ENCODE results near the gene ARID1B. TPM values are rescaled to one million over a fixed set of nuclear protein-coding genes. Genes with fewer than 3 reads are reported as not detected.

ARID1B gene
- total RNA-seq, 2 experiments from 2014 or later = 90.1 to 164 TPM

GRCh38 chr6:156820089-156820798 lies 43.1 kb downstream of the ARID1B start:
- H3K4me3 ChIP-seq (ENCODE audit: low read depth, low read length, poor library complexity, severe bottlenecking) = no peak overlapping the region
- no peaks in the 10 kb centered on the region for H3K9me3 ChIP-seq (ENCODE audit: low read length)
- no peak for TF ChIP-seq EZH2phosphoT487 (IDR thresholded peaks at IDR 0.05; ENCODE audit: borderline replicate concordance, low read depth, low read length)
- TF ChIP-seq CTCF (conservative IDR thresholded peaks at IDR 0.05; ENCODE audit: low read length) = no peak
- H3K36me3 ChIP-seq (ENCODE audit: insufficient read depth, low read length) = peaks cover 6% of the 10 kb centered on the region; the same call in 1 of the 2 replicates
- intact Hi-C loops (cut with micrococcal nuclease; ENCODE audit: unreplicated experiment) = no loop called here
- no TSS peak for BruUV-seq (replicated peaks)
- H2AFZ ChIP-seq (ENCODE audit: low read length) = no peak overlapping the region
- H4K20me1 ChIP-seq (ENCODE audit: insufficient read depth, low read length) = peaks cover 23% of the 10 kb centered on the region
- POLR2A ChIA-PET = interaction anchor here (0.6 to 2.0 kb wide), 8 partner anchors 9 to 1530 kb away, joined by 3 to 6 read pairs (median 6); no protein-coding TSS in a partner anchor
- peaks cover 15% of the 10 kb centered on the region for H3K4me1 ChIP-seq (ENCODE audit: insufficient read depth, low read length, poor library complexity, severe bottlenecking)
- no peaks in the 10 kb centered on the region for H3K9me2 ChIP-seq (ENCODE audit: insufficient read depth, low read length)
- H3K79me2 ChIP-seq (ENCODE audit: insufficient read depth, low read depth, low read length) = peaks cover 99% of the 10 kb centered on the region
- CTCF ChIA-PET (ENCODE audit: unreplicated experiment) = no interaction called here
- DNase-seq (ENCODE audit: low spot score) = no peak
- H3K27ac ChIP-seq (ENCODE audit: low read depth, low read length, poor library complexity, severe bottlenecking) = no peak overlapping the region
- H3K4me2 ChIP-seq (ENCODE audit: low read length) = no peak overlapping the region

- Histone ChIP-seq H3K4me1 (ENCODE audit: insufficient read depth, low read length, poor library complexity, severe bottlenecking) (peaks cover 6% of the 10 kb centered on the region), H3K4me2 (ENCODE audit: low read length) (no peak overlapping the region), H3K4me3 (ENCODE audit: low read depth, low read length, poor library complexity, severe bottlenecking) (no peak overlapping the region), H4K20me1 (ENCODE audit: insufficient read depth, low read length) (peaks cover 20% of the 10 kb centered on the region), H3K27ac (ENCODE audit: low read depth, low read length, poor library complexity, severe bottlenecking) (no peak overlapping the region), H3K9me3 (ENCODE audit: low read length) (no peaks in the 10 kb centered on the region), H3K36me3 (ENCODE audit: insufficient read depth, low read length) (peaks cover 6% of the 10 kb centered on the region; the same call in 1 of the 2 replicates), H3K9me2 (ENCODE audit: insufficient read depth, low read length) (no peaks in the 10 kb centered on the region), H2AFZ (ENCODE audit: low read length) (no peak overlapping the region), H3K79me2 (ENCODE audit: insufficient read depth, low read depth, low read length) (peaks cover 99% of the 10 kb centered on the region)
- ChIA-PET POLR2A (interaction anchor here (1.6 kb wide), 1 partner anchor 30 kb away, joined by 5 read pairs; no protein-coding TSS in a partner anchor), CTCF (ENCODE audit: unreplicated experiment) (no interaction called here)
- no peak for TF ChIP-seq EZH2phosphoT487 (IDR thresholded peaks at IDR 0.05; ENCODE audit: borderline replicate concordance, low read depth, low read length)
- TF ChIP-seq CTCF (conservative IDR thresholded peaks at IDR 0.05; ENCODE audit: low read length) = no peak
- no TSS peak for BruUV-seq (replicated peaks)
- intact Hi-C loops (cut with micrococcal nuclease; ENCODE audit: unreplicated experiment) = no loop called here
- no peak for DNase-seq (ENCODE audit: low spot score)
Observed at GRCh38 chr6:156821707-156822106, 44.5 kb downstream of the ARID1B start.

GRCh38 chr6:156822747-156823206 lies 45.6 kb downstream of the ARID1B start:
- POLR2A ChIA-PET = interaction anchor here (0.5 to 1.6 kb wide), 3 partner anchors 10 to 108 kb away, joined by 4 to 5 read pairs (median 4); no protein-coding TSS in a partner anchor
- no peak for DNase-seq (ENCODE audit: low spot score)
- no TSS peak for BruUV-seq (replicated peaks)
- Histone ChIP-seq H3K27ac (ENCODE audit: low read depth, low read length, poor library complexity, severe bottlenecking) (no peak overlapping the region), H2AFZ (ENCODE audit: low read length) (no peak overlapping the region), H4K20me1 (ENCODE audit: insufficient read depth, low read length) (peaks cover 20% of the 10 kb centered on the region), H3K9me2 (ENCODE audit: insufficient read depth, low read length) (no peaks in the 10 kb centered on the region), H3K4me2 (ENCODE audit: low read length) (no peak overlapping the region), H3K9me3 (ENCODE audit: low read length) (no peaks in the 10 kb centered on the region), H3K79me2 (ENCODE audit: insufficient read depth, low read depth, low read length) (peaks cover 98% of the 10 kb centered on the region), H3K36me3 (ENCODE audit: insufficient read depth, low read length) (peaks cover 6% of the 10 kb centered on the region; the same call in 1 of the 2 replicates), H3K4me1 (ENCODE audit: insufficient read depth, low read length, poor library complexity, severe bottlenecking) (no peaks in the 10 kb centered on the region), H3K4me3 (ENCODE audit: low read depth, low read length, poor library complexity, severe bottlenecking) (no peak overlapping the region)
- no peak for TF ChIP-seq CTCF (conservative IDR thresholded peaks at IDR 0.05; ENCODE audit: low read length)
- no peak for TF ChIP-seq EZH2phosphoT487 (IDR thresholded peaks at IDR 0.05; ENCODE audit: borderline replicate concordance, low read depth, low read length)
- CTCF ChIA-PET (ENCODE audit: unreplicated experiment) = no interaction called here
- intact Hi-C loops (cut with micrococcal nuclease; ENCODE audit: unreplicated experiment) = no loop called here

Measured in OCI-LY7 (cell line).